Endothelial cell of umbilical vein (primary cell): ENCODE data around the gene CGNL1. TPM values are rescaled to one million over a fixed set of nuclear protein-coding genes. Genes with fewer than 3 reads are reported as not detected.

Experiments
- BruUV-seq: library from RNA; stranded (reverse); fragments of 400-500 nt; replicated peaks from 2 replicates; lab custom pipeline; 2021; lab: Mats Ljungman, UMichigan
- CTCF ChIA-PET: fragments of 300-600, 350-600 bp; sonication (Branson Sonifier 250); formaldehyde crosslinking; loops from one replicate; lab custom pipeline; 2021; ENCODE audit warnings: antibody characterized with exemption, inconsistent platforms; lab: Charles Lee
- POLR2A ChIA-PET: fragments of 300-600, 350-600 bp; sonication (Branson Sonifier 250); formaldehyde crosslinking; loops from one replicate; lab custom pipeline; 2021; ENCODE audit warnings: antibody characterized with exemption, inconsistent platforms; lab: Charles Lee
- DNase-seq: peaks from one replicate; pipeline ENCODE4 v3.0.0-alpha.2; 2011; ENCODE audit warnings: low read depth, low spot score
- FAIRE-seq: peaks from 2 replicates; lab custom pipeline; 2011; peaks lifted over from hg19 to GRCh38; lab: Jason Lieb, UNC
- H2AFZ ChIP-seq: 2 replicates; pipeline ENCODE4 v1.6.0; 2012; ENCODE audit warnings: low read depth, low read length, control low read depth, inconsistent platforms
- H3K27ac ChIP-seq: 2 replicates; pipeline ENCODE4 v1.5.1; 2011; ENCODE audit warnings: low read depth, mild to moderate bottlenecking, control low read depth, low read length, moderate library complexity; ENCODE audit not compliant: insufficient read depth
- H3K27me3 ChIP-seq, 2 experiments: 2 replicates each; pipeline versions ENCODE4 v1.6.0 to v1.6.1; 2011; ENCODE audit warnings: low read length in 2 of 2, mixed read lengths in 1 of 2; ENCODE audit not compliant: control insufficient read depth in 2 of 2, insufficient read depth in 2 of 2
- H3K36me3 ChIP-seq, 2 experiments: 2 replicates in 1 of 2; 3 replicates in 1 of 2; pipeline ENCODE4 v1.5.1; 2011; ENCODE audit warnings: low read length in 2 of 2, mild to moderate bottlenecking in 1 of 2, moderate library complexity in 1 of 2; ENCODE audit not compliant: control insufficient read depth in 2 of 2, insufficient read depth in 2 of 2; ENCODE audit errors: extremely low read depth in 1 of 2
- H3K4me1 ChIP-seq: 3 replicates; pipeline ENCODE4 v1.5.1; 2011; ENCODE audit warnings: mild to moderate bottlenecking, low read length; ENCODE audit not compliant: control insufficient read depth, insufficient read depth; ENCODE audit errors: extremely low read depth
- H3K4me2 ChIP-seq: 2 replicates; pipeline ENCODE4 v1.6.1; 2011; ENCODE audit warnings: low read length, control low read depth, mixed read lengths; ENCODE audit not compliant: insufficient read depth
- H3K4me3 ChIP-seq, 3 experiments: fragments of 200-600 bp in 1 of 3; sonication (generic), shearing (Covaris generic) in 1 of 3; replicated peaks in 1 of 3; 2 replicates each; pipeline ENCODE4 v1.5.1; 2011 to 2016; ENCODE audit warnings: control low read depth in 3 of 3, low read length in 3 of 3, mild to moderate bottlenecking in 2 of 3, inconsistent platforms in 1 of 3, low read depth in 1 of 3, moderate library complexity in 1 of 3; ENCODE audit not compliant: insufficient read depth in 1 of 3
- H3K79me2 ChIP-seq: 2 replicates; pipeline ENCODE4 v1.6.0; 2012; ENCODE audit warnings: low read length, inconsistent platforms; ENCODE audit not compliant: control insufficient read depth, insufficient read depth
- H3K9ac ChIP-seq: replicated peaks from 2 replicates; pipeline ENCODE3; 2011; ENCODE audit warnings: low read length, control low read depth; ENCODE audit not compliant: insufficient read depth; ENCODE audit errors: extremely low read depth
- H3K9me1 ChIP-seq: replicated peaks from 3 replicates; pipeline ENCODE4 v1.6.0; 2011; ENCODE audit warnings: mild to moderate bottlenecking, low read length; ENCODE audit not compliant: control insufficient read depth, insufficient read depth; ENCODE audit errors: extremely low read depth
- H3K9me3 ChIP-seq: replicated peaks from 2 replicates; pipeline ENCODE4 v1.5.1; 2012; ENCODE audit warnings: low read length, inconsistent platforms; ENCODE audit not compliant: control insufficient read depth, insufficient read depth
- H4K20me1 ChIP-seq: replicated peaks from 2 replicates; pipeline ENCODE3; 2011; ENCODE audit warnings: mild to moderate bottlenecking, low read length; ENCODE audit not compliant: control insufficient read depth, insufficient read depth; ENCODE audit errors: extremely low read depth
- CTCF ChIP-seq, 2 donors: IDR thresholded peaks; 1 replicate in 1 of 2; 2 replicates in 1 of 2; pipeline ENCODE4 v1.5.1; 2011; ENCODE audit warnings: low read length in 2 of 2, mild to moderate bottlenecking in 2 of 2, moderate library complexity in 2 of 2, control low read depth in 1 of 2, inconsistent platforms in 1 of 2, low read depth in 1 of 2; ENCODE audit not compliant: insufficient read depth in 1 of 2; ENCODE audit errors: extremely low read depth in 1 of 2
- EZH2 ChIP-seq: IDR thresholded peaks from 2 replicates; pipeline ENCODE4 v1.6.1; 2012; ENCODE audit warnings: borderline replicate concordance, low read depth, mild to moderate bottlenecking, moderate library complexity, low read length, inconsistent platforms; ENCODE audit not compliant: severe bottlenecking
- FOS ChIP-seq: IDR thresholded peaks from 2 replicates; pipeline ENCODE4 v1.6.1; 2011; ENCODE audit warnings: mild to moderate bottlenecking, low read length, moderate library complexity, borderline replicate concordance; ENCODE audit not compliant: insufficient read depth
- GATA2 ChIP-seq: IDR thresholded peaks from 2 replicates; pipeline ENCODE4 v1.7.0; 2011; ENCODE audit warnings: low read depth, mild to moderate bottlenecking, moderate library complexity, mixed read lengths, low read length; ENCODE audit not compliant: insufficient read length, insufficient read depth
- JUN ChIP-seq: IDR thresholded peaks from 2 replicates; pipeline ENCODE4 v1.6.1; 2011; ENCODE audit warnings: borderline replicate concordance, low read depth; ENCODE audit not compliant: insufficient read length, insufficient read depth
- MAX ChIP-seq: IDR thresholded peaks from 2 replicates; pipeline ENCODE4 v1.6.1; 2011; ENCODE audit not compliant: insufficient read depth, insufficient read length
- MYC ChIP-seq: IDR thresholded peaks from one replicate; pipeline ENCODE4 v1.6.1; 2011; ENCODE audit warnings: mild to moderate bottlenecking, low read depth, low read length
- POLR2A ChIP-seq: IDR thresholded peaks from 2 replicates; pipeline ENCODE4 v1.6.1; 2012; ENCODE audit warnings: low read depth, mild to moderate bottlenecking, control low read depth, low read length
- POLR2AphosphoS5 ChIP-seq: IDR thresholded peaks from 2 replicates; pipeline ENCODE4 v1.6.1; 2012; ENCODE audit warnings: low read depth, mild to moderate bottlenecking, control low read depth, low read length, moderate library complexity; ENCODE audit not compliant: insufficient read depth
- dilution Hi-C: fragments of 300-500 bp; cut with MboI; formaldehyde crosslinking; loops from one replicate; pipeline ENCODE4 v1.15.0; 2019; ENCODE audit warnings: low sequenced_read_pairs; ENCODE audit not compliant: extremely low pct_ligation_motif_present
- intact Hi-C: fragments of 100-400 bp; cut with micrococcal nuclease; formaldehyde crosslinking; loops from one replicate; pipeline ENCODE4 v1.10.0; 2022
- polyA plus RNA-seq, 4 experiments: library from polyadenylated mRNA; depleted of rRNA in 3 of 4; stranded (reverse) in 3 of 4; unstranded in 1 of 4; fragments of >200 nt; gene quantifications; 2 replicates each; pipeline versions ENCODE4 v1.2.1 to v1.2.3, GENCODE V29; 2011 to 2012; ENCODE audit warnings: missing spikeins in 1 of 4
- total RNA-seq: library from RNA; stranded (reverse); gene quantifications from 2 replicates; pipeline ENCODE4 v1.2.3, GENCODE V29; 2021

Gene CGNL1
- total and polyA plus RNA-seq, 2 donors (not counting 3 experiments of a cell fraction or from before 2014, with no cell fraction given) = 6.9 to 27.1 TPM

- Histone ChIP-seq H2AFZ (no peak overlapping the region), H4K20me1 (no peaks in the 10 kb centered on the region), H3K79me2 (no peaks in the 10 kb centered on the region), H3K27ac (no peak overlapping the region), H3K27me3 (no peaks in the 10 kb centered on the region), H3K9me1 (no peaks in the 10 kb centered on the region), H3K4me2 (no peak overlapping the region), H3K9me3 (no peaks in the 10 kb centered on the region), H3K9ac (no peak overlapping the region), H3K36me3 (peaks cover 0 to 18% of the 10 kb centered on the region in 2 experiments), H3K4me1 (peaks cover 1% of the 10 kb centered on the region), H3K4me3 (no peak overlapping the region)
- FAIRE-seq = no peak
- POLR2A ChIA-PET = no interaction called here
- CTCF ChIA-PET = interaction anchor here (0.7 to 8.5 kb wide), 39 partner anchors 9 to 1052 kb away, joined by 3 to 162 read pairs (median 5); partner anchors contain the start of gene CGNL1
- DNase-seq = no peak
- no TSS peak for BruUV-seq
- TF ChIP-seq MAX (no peak), POLR2A (no peak), FOS (no peak)
- dilution Hi-C loops (loop anchor here (25.0 kb wide), 1 partner anchor 205 kb away; no protein-coding TSS in a partner anchor), intact Hi-C loops (loop anchor here (1.0 to 5.0 kb wide), 3 partner anchors 202 to 1046 kb away; no protein-coding TSS in a partner anchor)
These were observed 166.2 kb downstream of the CGNL1 start for GRCh38 chr15:57542505-57542817.

- no peak overlapping the region for H3K4me2 ChIP-seq
- H4K20me1 ChIP-seq = no peaks in the 10 kb centered on the region
- H3K4me1 ChIP-seq = no peaks in the 10 kb centered on the region
- intact Hi-C loops = loop anchor here (5.0 kb wide), 1 partner anchor 398 kb away; no protein-coding TSS in a partner anchor
- H3K9me1 ChIP-seq = no peaks in the 10 kb centered on the region
- DNase-seq (no peak), FAIRE-seq (no peak)
- TF ChIP-seq POLR2A (no peak), MYC (no peak), POLR2AphosphoS5 (no peak), MAX (no peak), CTCF (IDR thresholded peaks at IDR 0.05; ENCODE audit: extremely low read depth in 1 of 2, insufficient read depth in 1 of 2, low read depth in 1 of 2, low read length in 2 of 2) (no peak), GATA2 (no peak), FOS (no peak), EZH2 (no peak), JUN (no peak)
- no peaks in the 10 kb centered on the region for H3K27me3 ChIP-seq
- H3K9ac ChIP-seq = no peak overlapping the region
- no TSS peak for BruUV-seq
- no peak overlapping the region for H2AFZ ChIP-seq
- no peaks in the 10 kb centered on the region for H3K9me3 ChIP-seq
- peaks cover 0 to 18% of the 10 kb centered on the region in 2 experiments for H3K36me3 ChIP-seq
- H3K79me2 ChIP-seq = no peaks in the 10 kb centered on the region
- dilution Hi-C loops = loop anchor here (25.0 kb wide), 1 partner anchor 208 kb away; no protein-coding TSS in a partner anchor
- POLR2A ChIA-PET = no interaction called here
- H3K4me3 ChIP-seq = no peak overlapping the region
- CTCF ChIA-PET = interaction anchor here (1.0 to 8.5 kb wide), 7 partner anchors 9 to 399 kb away, joined by 3 to 162 read pairs (median 9); no protein-coding TSS in a partner anchor
- H3K27ac ChIP-seq = no peak overlapping the region
These were observed 168.7 kb downstream of the CGNL1 start for GRCh38 chr15:57544848-57545480.
